Measurements from ENCODE around the gene ARSB.

Gene ARSB

DNA sequence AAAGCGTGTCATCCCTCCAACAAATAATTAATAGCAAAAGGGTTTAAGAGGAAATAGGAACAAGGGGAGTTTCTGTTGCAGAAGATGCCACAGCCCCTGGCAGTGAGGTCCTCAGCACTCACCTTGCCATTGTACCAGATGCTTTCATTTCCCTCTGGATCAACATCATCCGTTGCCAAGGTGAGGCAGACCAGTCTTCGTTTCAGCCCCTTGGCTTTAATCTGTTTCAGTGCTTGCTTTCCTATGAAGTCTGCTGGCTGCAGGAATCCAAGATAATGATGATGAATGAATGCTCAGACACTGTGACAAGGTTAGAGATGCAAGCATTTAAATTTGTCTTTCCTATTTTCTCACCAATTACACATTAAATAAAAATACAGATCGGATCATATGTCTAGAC, 20.0 kb upstream of the ARSB start:
- no peaks in the 10 kb centered on the region for H3K36me3 Mint-ChIP-seq (ENCODE audit: low read depth)
- TF ChIP-seq, protein P1, sequence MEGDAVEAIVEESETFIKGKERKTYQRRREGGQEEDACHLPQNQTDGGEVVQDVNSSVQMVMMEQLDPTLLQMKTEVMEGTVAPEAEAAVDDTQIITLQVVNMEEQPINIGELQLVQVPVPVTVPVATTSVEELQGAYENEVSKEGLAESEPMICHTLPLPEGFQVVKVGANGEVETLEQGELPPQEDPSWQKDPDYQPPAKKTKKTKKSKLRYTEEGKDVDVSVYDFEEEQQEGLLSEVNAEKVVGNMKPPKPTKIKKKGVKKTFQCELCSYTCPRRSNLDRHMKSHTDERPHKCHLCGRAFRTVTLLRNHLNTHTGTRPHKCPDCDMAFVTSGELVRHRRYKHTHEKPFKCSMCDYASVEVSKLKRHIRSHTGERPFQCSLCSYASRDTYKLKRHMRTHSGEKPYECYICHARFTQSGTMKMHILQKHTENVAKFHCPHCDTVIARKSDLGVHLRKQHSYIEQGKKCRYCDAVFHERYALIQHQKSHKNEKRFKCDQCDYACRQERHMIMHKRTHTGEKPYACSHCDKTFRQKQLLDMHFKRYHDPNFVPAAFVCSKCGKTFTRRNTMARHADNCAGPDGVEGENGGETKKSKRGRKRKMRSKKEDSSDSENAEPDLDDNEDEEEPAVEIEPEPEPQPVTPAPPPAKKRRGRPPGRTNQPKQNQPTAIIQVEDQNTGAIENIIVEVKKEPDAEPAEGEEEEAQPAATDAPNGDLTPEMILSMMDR (IDR thresholded peaks at IDR 0.05; ENCODE audit: unreplicated experiment in 3 of 3) = no peak
- H3K4me1 Mint-ChIP-seq = no peaks in the 10 kb centered on the region
- no peaks in the 10 kb centered on the region for H3K9me3 Mint-ChIP-seq
- H3K27me3 Mint-ChIP-seq (ENCODE audit: low read depth) = peaks cover 3% of the 10 kb centered on the region
- H3K4me3 Mint-ChIP-seq = no peak overlapping the region
- H3K27ac Mint-ChIP-seq = no peak overlapping the region

DNA sequence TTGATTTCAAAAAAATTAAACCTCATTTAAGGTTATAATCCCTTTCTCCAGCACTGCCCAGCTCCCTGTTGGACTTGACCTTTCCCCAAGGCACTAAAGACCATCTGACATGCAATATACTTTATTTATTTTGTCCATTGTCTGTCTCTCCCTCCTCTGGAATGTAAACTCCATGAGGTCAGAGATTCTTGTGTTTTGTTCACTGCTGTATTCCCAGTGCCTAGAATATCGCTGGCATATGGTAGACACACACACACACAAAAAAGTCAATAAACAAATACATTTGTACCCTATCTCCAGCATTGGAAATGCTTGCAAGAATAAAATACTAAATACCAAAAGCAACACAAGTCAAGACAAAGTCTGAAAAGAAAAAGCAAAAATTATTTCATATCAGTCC, 17.3 kb upstream of the ARSB start:
- Mint-ChIP-seq H3K4me3 (no peak overlapping the region), H3K36me3 (ENCODE audit: low read depth) (no peaks in the 10 kb centered on the region), H3K9me3 (no peaks in the 10 kb centered on the region), H3K27ac (no peak overlapping the region), H3K4me1 (no peaks in the 10 kb centered on the region), H3K27me3 (ENCODE audit: low read depth) (peaks cover 3% of the 10 kb centered on the region)
- TF ChIP-seq, protein P1 (IDR thresholded peaks at IDR 0.05; ENCODE audit: unreplicated experiment in 3 of 3) = no peak

GRCh38 chr5:79001471-79001870, 16.4 kb upstream of the ARSB start:
- H3K4me1 Mint-ChIP-seq = no peaks in the 10 kb centered on the region
- TF ChIP-seq, protein P1 (IDR thresholded peaks at IDR 0.05; ENCODE audit: unreplicated experiment in 3 of 3) = no peak
- no peaks in the 10 kb centered on the region for H3K36me3 Mint-ChIP-seq (ENCODE audit: low read depth)
- peaks cover 3% of the 10 kb centered on the region for H3K27me3 Mint-ChIP-seq (ENCODE audit: low read depth)
- H3K4me3 Mint-ChIP-seq = no peak overlapping the region
- H3K27ac Mint-ChIP-seq = no peak overlapping the region
- H3K9me3 Mint-ChIP-seq = no peaks in the 10 kb centered on the region

DNA sequence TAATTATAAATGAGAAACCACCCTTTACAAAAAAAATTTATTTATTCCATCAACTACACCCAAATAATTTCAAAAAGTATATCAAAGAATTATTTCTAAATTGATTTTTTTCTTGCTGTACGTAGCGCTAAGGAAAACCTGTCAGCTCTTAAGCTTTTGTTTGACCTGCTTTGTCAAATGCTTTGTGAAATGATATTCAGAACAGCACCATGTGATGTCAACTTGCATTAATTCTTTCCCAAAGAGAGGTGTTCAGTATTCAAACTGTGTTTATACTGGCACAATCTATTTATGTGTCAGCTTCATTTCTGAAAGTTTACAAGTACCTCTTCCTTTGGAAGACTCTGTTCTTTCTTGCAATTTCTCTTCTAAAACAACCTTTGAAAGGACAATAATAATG, 12.0 kb upstream of the ARSB start:
- Mint-ChIP-seq H3K9me3 (no peaks in the 10 kb centered on the region), H3K4me3 (no peak overlapping the region), H3K36me3 (ENCODE audit: low read depth) (no peaks in the 10 kb centered on the region), H3K27me3 (ENCODE audit: low read depth) (no peaks in the 10 kb centered on the region), H3K27ac (no peak overlapping the region), H3K4me1 (no peaks in the 10 kb centered on the region)
- TF ChIP-seq, protein P1 (IDR thresholded peaks at IDR 0.05; ENCODE audit: unreplicated experiment in 3 of 3) = no peak

DNA sequence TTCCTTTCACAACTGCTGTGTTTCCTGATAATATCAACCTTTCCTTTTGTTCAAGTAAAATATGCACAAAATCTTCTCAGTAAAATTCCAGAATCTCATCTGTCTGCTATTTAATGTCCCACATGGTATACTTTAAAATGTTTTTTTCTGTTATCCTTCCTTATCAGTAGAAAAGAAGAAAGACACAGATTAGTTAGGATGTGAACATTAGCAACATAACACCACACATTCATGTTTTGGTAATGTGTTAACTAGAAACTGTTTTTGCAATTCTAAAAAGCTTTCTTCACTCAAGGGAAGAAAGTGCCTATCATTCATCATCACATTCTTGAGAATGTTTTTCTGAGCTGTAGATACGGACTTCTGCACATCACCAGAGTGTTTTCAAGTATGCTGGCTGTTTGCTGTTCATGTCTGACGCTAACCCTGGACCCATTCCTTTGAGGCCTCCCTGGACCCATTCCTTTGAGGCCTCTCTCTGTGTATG, 10.5 kb upstream of the ARSB start:
- Mint-ChIP-seq H3K4me1 (no peaks in the 10 kb centered on the region), H3K36me3 (ENCODE audit: low read depth) (no peaks in the 10 kb centered on the region), H3K27ac (no peak overlapping the region), H3K9me3 (no peaks in the 10 kb centered on the region), H3K4me3 (no peak overlapping the region), H3K27me3 (ENCODE audit: low read depth) (no peaks in the 10 kb centered on the region)
- TF ChIP-seq, protein P1 (IDR thresholded peaks at IDR 0.05; ENCODE audit: unreplicated experiment in 3 of 3) = no peak

DNA sequence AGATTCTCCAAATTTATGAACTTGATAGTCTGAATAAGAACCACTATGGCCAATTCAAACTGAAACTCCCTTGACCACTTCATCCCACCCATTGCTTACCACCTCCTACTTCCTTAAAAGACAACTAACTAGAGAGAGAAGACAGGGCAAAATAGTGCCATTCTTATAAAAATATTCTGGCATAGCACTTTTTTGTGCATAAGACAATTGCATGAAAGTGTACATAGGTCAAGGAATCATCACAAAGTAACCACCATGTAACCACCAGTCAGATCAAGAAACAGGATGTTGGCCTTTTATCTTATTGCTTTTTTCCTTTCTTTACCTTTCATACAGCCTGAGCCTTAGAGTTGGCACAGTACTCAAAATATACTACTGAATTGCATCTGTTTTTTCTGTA, 8.1 kb upstream of the ARSB start:
- Mint-ChIP-seq H3K4me3 (no peak overlapping the region), H3K4me1 (no peaks in the 10 kb centered on the region), H3K27ac (no peak overlapping the region), H3K36me3 (ENCODE audit: low read depth) (no peaks in the 10 kb centered on the region), H3K27me3 (ENCODE audit: low read depth) (peaks cover 4% of the 10 kb centered on the region), H3K9me3 (no peaks in the 10 kb centered on the region)
- TF ChIP-seq, protein P1 (IDR thresholded peaks at IDR 0.05; ENCODE audit: unreplicated experiment in 3 of 3) = no peak
